Measurements from ENCODE around the gene TNFAIP8L3.

TNFAIP8L3 gene

DNA sequence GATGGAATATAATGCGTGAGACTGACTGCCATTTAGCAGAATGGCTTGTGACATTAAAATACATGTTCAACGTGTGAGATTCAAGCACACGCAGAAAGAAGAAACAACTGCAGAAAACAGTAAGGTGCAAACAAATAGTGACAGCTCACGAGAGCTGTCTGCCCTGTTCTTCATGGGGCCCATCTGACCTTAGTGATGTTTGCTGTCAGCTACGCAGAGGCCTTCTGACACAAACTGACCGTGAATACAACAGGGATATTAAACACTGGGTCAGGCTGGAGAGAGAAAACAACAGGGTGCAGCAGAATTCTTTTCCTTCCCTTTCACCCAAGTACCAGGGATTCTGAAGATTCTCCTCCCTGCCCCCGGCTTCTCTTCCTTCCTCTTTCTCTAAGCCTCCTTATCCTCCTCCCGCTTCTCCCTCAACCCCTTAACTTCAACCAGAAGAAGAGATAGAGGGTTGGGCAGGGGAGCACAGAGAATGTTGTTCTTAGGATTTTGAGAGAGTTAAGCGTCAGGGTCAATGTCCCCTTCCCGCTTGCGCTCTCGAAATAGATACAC lies 2.1 kb downstream of the TNFAIP8L3 start:
- H3K4me1 ChIP-seq (ENCODE audit: control insufficient read depth, insufficient read depth, low read length): peaks cover 6% of the 10 kb centered on the region
- no peaks in the 10 kb centered on the region for H3K36me3 ChIP-seq (ENCODE audit: control insufficient read depth, insufficient read depth, low read length)
- no peak overlapping the region for H3K4me3 ChIP-seq (ENCODE audit: insufficient read depth, low read depth, low read length)
- peaks cover 71% of the 10 kb centered on the region for H3K27me3 ChIP-seq (ENCODE audit: control insufficient read depth, insufficient read depth, low read length, poor library complexity, severe bottlenecking)
- WGBS, 2 experiments: 79 to 86% methylated on average over 11 of the region's 12 CpGs
- H3K9me3 ChIP-seq (ENCODE audit: control insufficient read depth, low read length): no peaks in the 10 kb centered on the region
- no peak overlapping the region for H3K27ac ChIP-seq (ENCODE audit: insufficient read depth, low read depth, low read length, poor library complexity, severe bottlenecking)

DNA sequence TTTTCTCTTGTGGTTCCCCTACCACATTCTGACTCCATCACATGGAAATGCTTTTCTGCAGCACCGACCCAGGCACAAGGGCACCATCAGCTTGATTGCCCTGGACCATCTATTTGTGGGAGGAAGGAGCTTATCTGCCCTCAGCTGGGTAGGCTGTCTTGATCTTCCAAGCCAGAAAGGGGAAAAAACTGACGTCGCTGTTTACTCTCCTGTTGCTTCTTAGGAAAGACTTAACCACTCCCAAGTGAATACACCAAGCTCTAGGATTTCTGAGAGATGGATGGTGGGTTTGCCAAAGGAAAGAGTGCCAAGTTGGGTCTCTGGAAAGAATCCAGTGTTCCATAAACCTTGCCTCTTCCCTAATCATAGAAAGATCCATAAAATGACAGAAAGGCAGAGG lies 4.0 kb downstream of the TNFAIP8L3 start:
- H3K4me3 ChIP-seq (ENCODE audit: insufficient read depth, low read depth, low read length): no peak overlapping the region
- H3K27ac ChIP-seq (ENCODE audit: insufficient read depth, low read depth, low read length, poor library complexity, severe bottlenecking): no peak overlapping the region
- 89 to 93% methylated on average over 3 of the region's 3 CpGs for WGBS, 2 experiments
- H3K9me3 ChIP-seq (ENCODE audit: control insufficient read depth, low read length): no peaks in the 10 kb centered on the region
- H3K36me3 ChIP-seq (ENCODE audit: control insufficient read depth, insufficient read depth, low read length): no peaks in the 10 kb centered on the region
- H3K27me3 ChIP-seq (ENCODE audit: control insufficient read depth, insufficient read depth, low read length, poor library complexity, severe bottlenecking): peaks cover 60% of the 10 kb centered on the region
- peaks cover 6% of the 10 kb centered on the region for H3K4me1 ChIP-seq (ENCODE audit: control insufficient read depth, insufficient read depth, low read length)

- WGBS, 2 experiments: 88 to 89% methylated on average over 4 of the region's 4 CpGs
- Histone ChIP-seq H3K36me3 (ENCODE audit: control insufficient read depth, insufficient read depth, low read length) (no peaks in the 10 kb centered on the region), H3K27me3 (ENCODE audit: control insufficient read depth, insufficient read depth, low read length, poor library complexity, severe bottlenecking) (peaks cover 52% of the 10 kb centered on the region), H3K27ac (ENCODE audit: insufficient read depth, low read depth, low read length, poor library complexity, severe bottlenecking) (no peak overlapping the region), H3K4me1 (ENCODE audit: control insufficient read depth, insufficient read depth, low read length) (peaks cover 6% of the 10 kb centered on the region), H3K4me3 (ENCODE audit: insufficient read depth, low read depth, low read length) (no peak overlapping the region), H3K9me3 (ENCODE audit: control insufficient read depth, low read length) (no peaks in the 10 kb centered on the region)
These were observed 4.8 kb downstream of the TNFAIP8L3 start for GRCh38 chr15:51089699-51090453.

GRCh38 chr15:51089041-51089440 lies 5.7 kb downstream of the TNFAIP8L3 start:
- peaks cover 43% of the 10 kb centered on the region for H3K27me3 ChIP-seq (ENCODE audit: control insufficient read depth, insufficient read depth, low read length, poor library complexity, severe bottlenecking)
- 100% methylated on average over 1 of the region's 1 CpG for WGBS, 2 experiments
- no peaks in the 10 kb centered on the region for H3K36me3 ChIP-seq (ENCODE audit: control insufficient read depth, insufficient read depth, low read length)

DNA sequence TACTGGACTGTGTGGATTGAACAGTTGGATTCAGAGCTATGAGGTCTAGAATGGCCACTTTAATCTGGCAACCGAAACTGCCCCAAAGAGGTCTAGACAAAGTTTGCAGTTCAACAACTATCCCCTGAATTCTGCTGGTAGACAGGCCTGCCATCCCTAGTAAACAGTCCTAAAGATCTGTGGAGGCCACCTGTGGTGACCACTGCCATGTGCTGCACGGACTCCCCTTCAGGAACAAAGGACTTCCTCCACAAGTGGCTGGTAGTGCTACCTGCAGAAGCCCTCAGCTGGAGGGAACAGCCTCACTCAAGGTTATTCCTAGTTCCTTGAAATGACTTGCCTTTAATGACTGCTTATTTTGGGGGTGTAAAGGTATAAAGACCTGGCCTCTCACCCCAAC lies 6.1 kb downstream of the TNFAIP8L3 start:
- 65 to 73% methylated on average over 2 of the region's 2 CpGs for WGBS, 2 experiments
- Histone ChIP-seq H3K4me1 (ENCODE audit: control insufficient read depth, insufficient read depth, low read length) (peaks cover 5% of the 10 kb centered on the region), H3K36me3 (ENCODE audit: control insufficient read depth, insufficient read depth, low read length) (no peaks in the 10 kb centered on the region), H3K27me3 (ENCODE audit: control insufficient read depth, insufficient read depth, low read length, poor library complexity, severe bottlenecking) (peaks cover 39% of the 10 kb centered on the region), H3K4me3 (ENCODE audit: insufficient read depth, low read depth, low read length) (no peak overlapping the region), H3K27ac (ENCODE audit: insufficient read depth, low read depth, low read length, poor library complexity, severe bottlenecking) (no peak overlapping the region), H3K9me3 (ENCODE audit: control insufficient read depth, low read length) (no peaks in the 10 kb centered on the region)

More at GRCh38 chr15:51089041-51089440, 5.7 kb downstream of the TNFAIP8L3 start:
- H3K4me3 ChIP-seq (ENCODE audit: insufficient read depth, low read depth, low read length): no peak overlapping the region
- H3K4me1 ChIP-seq (ENCODE audit: control insufficient read depth, insufficient read depth, low read length): peaks cover 6% of the 10 kb centered on the region
- H3K27ac ChIP-seq (ENCODE audit: insufficient read depth, low read depth, low read length, poor library complexity, severe bottlenecking): no peak overlapping the region
- H3K9me3 ChIP-seq (ENCODE audit: control insufficient read depth, low read length): no peaks in the 10 kb centered on the region

GRCh38 chr15:51087513-51087912 lies 7.2 kb downstream of the TNFAIP8L3 start:
- Histone ChIP-seq H3K4me3 (ENCODE audit: insufficient read depth, low read depth, low read length) (no peak overlapping the region), H3K4me1 (ENCODE audit: control insufficient read depth, insufficient read depth, low read length) (peaks cover 3% of the 10 kb centered on the region), H3K27me3 (ENCODE audit: control insufficient read depth, insufficient read depth, low read length, poor library complexity, severe bottlenecking) (peaks cover 28% of the 10 kb centered on the region), H3K36me3 (ENCODE audit: control insufficient read depth, insufficient read depth, low read length) (no peaks in the 10 kb centered on the region), H3K9me3 (ENCODE audit: control insufficient read depth, low read length) (no peaks in the 10 kb centered on the region), H3K27ac (ENCODE audit: insufficient read depth, low read depth, low read length, poor library complexity, severe bottlenecking) (no peak overlapping the region)
- WGBS, 2 experiments: 96 to 100% methylated on average over 1 of the region's 1 CpG

GRCh38 chr15:51086409-51086808 lies 8.3 kb downstream of the TNFAIP8L3 start:
- Histone ChIP-seq H3K27ac (ENCODE audit: insufficient read depth, low read depth, low read length, poor library complexity, severe bottlenecking) (no peak overlapping the region), H3K4me3 (ENCODE audit: insufficient read depth, low read depth, low read length) (no peak overlapping the region), H3K36me3 (ENCODE audit: control insufficient read depth, insufficient read depth, low read length) (no peaks in the 10 kb centered on the region), H3K9me3 (ENCODE audit: control insufficient read depth, low read length) (no peaks in the 10 kb centered on the region), H3K4me1 (ENCODE audit: control insufficient read depth, insufficient read depth, low read length) (peaks cover 3% of the 10 kb centered on the region), H3K27me3 (ENCODE audit: control insufficient read depth, insufficient read depth, low read length, poor library complexity, severe bottlenecking) (peaks cover 17% of the 10 kb centered on the region)
- WGBS, 2 experiments: 84 to 90% methylated on average over 3 of the region's 4 CpGs

- 92 to 95% methylated on average over 1 of the region's 1 CpG for WGBS, 2 experiments
- H3K27me3 ChIP-seq (ENCODE audit: control insufficient read depth, insufficient read depth, low read length, poor library complexity, severe bottlenecking): peaks cover 11% of the 10 kb centered on the region
- H3K27ac ChIP-seq (ENCODE audit: insufficient read depth, low read depth, low read length, poor library complexity, severe bottlenecking): no peak overlapping the region
- peaks cover 3% of the 10 kb centered on the region for H3K4me1 ChIP-seq (ENCODE audit: control insufficient read depth, insufficient read depth, low read length)
- H3K4me3 ChIP-seq (ENCODE audit: insufficient read depth, low read depth, low read length): no peak overlapping the region
- no peaks in the 10 kb centered on the region for H3K9me3 ChIP-seq (ENCODE audit: control insufficient read depth, low read length)
- H3K36me3 ChIP-seq (ENCODE audit: control insufficient read depth, insufficient read depth, low read length): no peaks in the 10 kb centered on the region
These were observed 8.9 kb downstream of the TNFAIP8L3 start for GRCh38 chr15:51085764-51086163.

- no peaks in the 10 kb centered on the region for H3K27me3 ChIP-seq (ENCODE audit: control insufficient read depth, insufficient read depth, low read length, poor library complexity, severe bottlenecking)
- no peak overlapping the region for H3K4me3 ChIP-seq (ENCODE audit: insufficient read depth, low read depth, low read length)
- no peak overlapping the region for H3K27ac ChIP-seq (ENCODE audit: insufficient read depth, low read depth, low read length, poor library complexity, severe bottlenecking)
- H3K36me3 ChIP-seq (ENCODE audit: control insufficient read depth, insufficient read depth, low read length): no peaks in the 10 kb centered on the region
- peaks cover 3% of the 10 kb centered on the region for H3K4me1 ChIP-seq (ENCODE audit: control insufficient read depth, insufficient read depth, low read length)
- WGBS, 2 experiments: 76 to 77% methylated on average over 2 to 3 of the region's 4 CpGs
- H3K9me3 ChIP-seq (ENCODE audit: control insufficient read depth, low read length): no peaks in the 10 kb centered on the region
These were observed 11.0 kb downstream of the TNFAIP8L3 start for GRCh38 chr15:51083641-51084166.

DNA sequence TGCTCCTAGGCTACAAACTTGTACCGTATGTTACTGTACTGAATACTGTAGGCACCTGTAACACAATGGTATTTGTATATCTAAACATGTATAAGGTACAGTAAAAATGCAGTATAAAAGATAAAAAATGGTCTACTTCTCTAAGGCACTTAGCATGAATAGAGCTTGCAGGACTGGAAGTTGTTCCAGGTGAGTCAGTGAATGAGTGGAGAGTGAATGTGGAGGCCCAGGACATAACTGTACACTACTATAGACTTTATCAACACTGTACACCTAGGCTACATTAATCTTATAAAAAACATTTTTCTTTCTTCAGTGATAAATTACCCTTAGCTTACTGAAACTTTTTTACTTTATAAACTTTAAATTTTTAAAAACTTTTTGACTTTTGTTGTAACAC lies 12.5 kb downstream of the TNFAIP8L3 start:
- WGBS, 2 experiments: 100% methylated on average over 1 of the region's 1 CpG; no CpG with 5 or more reads in 1 of the 2 experiments
- no peak overlapping the region for H3K4me3 ChIP-seq (ENCODE audit: insufficient read depth, low read depth, low read length)

More for the DNA sequence above, 12.5 kb downstream of the TNFAIP8L3 start:
- no peaks in the 10 kb centered on the region for H3K9me3 ChIP-seq (ENCODE audit: control insufficient read depth, low read length)
- peaks cover 3% of the 10 kb centered on the region for H3K4me1 ChIP-seq (ENCODE audit: control insufficient read depth, insufficient read depth, low read length)
- no peaks in the 10 kb centered on the region for H3K36me3 ChIP-seq (ENCODE audit: control insufficient read depth, insufficient read depth, low read length)
- no peak overlapping the region for H3K27ac ChIP-seq (ENCODE audit: insufficient read depth, low read depth, low read length, poor library complexity, severe bottlenecking)
- no peaks in the 10 kb centered on the region for H3K27me3 ChIP-seq (ENCODE audit: control insufficient read depth, insufficient read depth, low read length, poor library complexity, severe bottlenecking)

Data from ectodermal cell (in vitro differentiated cells).